ENCODE results near the gene NPEPL1.

DNA sequence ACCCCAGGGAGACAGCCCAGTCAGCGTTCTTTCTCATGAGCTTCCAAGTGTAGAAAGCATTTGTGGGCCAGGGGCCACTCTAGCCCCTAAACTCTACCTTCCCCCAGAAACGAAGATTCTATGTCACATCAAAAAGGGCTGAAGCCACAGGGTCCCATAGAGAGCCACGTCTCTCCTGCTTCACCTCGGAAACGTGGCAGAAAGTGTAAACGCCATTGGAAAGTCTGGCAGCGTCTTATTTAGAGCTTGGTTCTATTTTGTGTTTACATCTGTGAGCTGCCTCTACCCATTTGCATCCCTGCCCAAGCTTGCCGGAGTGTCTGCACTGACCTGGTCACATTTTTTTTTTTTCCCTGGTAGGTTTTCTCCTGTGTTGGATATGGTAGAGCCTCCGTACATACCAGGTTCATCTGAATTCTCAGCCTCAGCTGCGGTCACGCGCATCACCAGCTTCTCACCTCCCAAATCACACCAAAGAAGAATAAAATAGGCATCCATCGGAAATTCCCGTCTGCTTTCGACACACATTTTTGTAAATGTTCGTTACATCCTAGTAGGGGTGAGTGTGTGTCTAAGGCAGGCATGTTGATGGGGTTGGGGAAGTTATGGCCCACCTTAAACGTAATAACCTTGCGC, 62.6 kb downstream of the NPEPL1 start:
- TF ChIP-seq JUN (IDR thresholded peaks at IDR 0.05; ENCODE audit: borderline replicate concordance, insufficient read depth, insufficient read length, low read depth): no peak
- TF ChIP-seq, protein P1, sequence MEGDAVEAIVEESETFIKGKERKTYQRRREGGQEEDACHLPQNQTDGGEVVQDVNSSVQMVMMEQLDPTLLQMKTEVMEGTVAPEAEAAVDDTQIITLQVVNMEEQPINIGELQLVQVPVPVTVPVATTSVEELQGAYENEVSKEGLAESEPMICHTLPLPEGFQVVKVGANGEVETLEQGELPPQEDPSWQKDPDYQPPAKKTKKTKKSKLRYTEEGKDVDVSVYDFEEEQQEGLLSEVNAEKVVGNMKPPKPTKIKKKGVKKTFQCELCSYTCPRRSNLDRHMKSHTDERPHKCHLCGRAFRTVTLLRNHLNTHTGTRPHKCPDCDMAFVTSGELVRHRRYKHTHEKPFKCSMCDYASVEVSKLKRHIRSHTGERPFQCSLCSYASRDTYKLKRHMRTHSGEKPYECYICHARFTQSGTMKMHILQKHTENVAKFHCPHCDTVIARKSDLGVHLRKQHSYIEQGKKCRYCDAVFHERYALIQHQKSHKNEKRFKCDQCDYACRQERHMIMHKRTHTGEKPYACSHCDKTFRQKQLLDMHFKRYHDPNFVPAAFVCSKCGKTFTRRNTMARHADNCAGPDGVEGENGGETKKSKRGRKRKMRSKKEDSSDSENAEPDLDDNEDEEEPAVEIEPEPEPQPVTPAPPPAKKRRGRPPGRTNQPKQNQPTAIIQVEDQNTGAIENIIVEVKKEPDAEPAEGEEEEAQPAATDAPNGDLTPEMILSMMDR (IDR thresholded peaks at IDR 0.05; ENCODE audit: extremely low read depth in 1 of 2, insufficient read depth in 1 of 2, low read depth in 1 of 2, low read length in 2 of 2): no peak

Data from endothelial cell of umbilical vein (primary cell).